Urinary bladder (tissue), 4 donors: Measurements from ENCODE around the gene SERPINB1. TPM values are rescaled to one million over a fixed set of nuclear protein-coding genes. Genes with fewer than 3 reads are reported as not detected.
A peak's percentile ranks its signal among the peaks of the same experiment; 100 is the strongest.
"Not testable (repeated sequence)": the region's sequence is repeated elsewhere in the genome, so short reads cannot be mapped to it uniquely, and the experiment has no call there.

Experiments
- DNase-seq: peaks from one replicate; pipeline ENCODE4 v3.0.0-alpha.2; 2015; ENCODE audit errors: extremely low spot score
- H3K27ac ChIP-seq: one replicate; pipeline ENCODE4 v1.5.1; 2013; ENCODE audit warnings: low read depth, mild to moderate bottlenecking, moderate library complexity
- H3K36me3 ChIP-seq: one replicate; pipeline ENCODE4 v1.6.1; 2013; ENCODE audit warnings: mild to moderate bottlenecking, moderate library complexity; ENCODE audit not compliant: insufficient read depth
- H3K4me1 ChIP-seq: one replicate; pipeline ENCODE4 v1.6.1; 2013; ENCODE audit warnings: mild to moderate bottlenecking, moderate library complexity; ENCODE audit not compliant: insufficient read depth
- H3K4me3 ChIP-seq: one replicate; pipeline ENCODE4 v1.5.1; 2013; ENCODE audit warnings: low read depth, low read length
- WGBS: extraction: QIAGEN DNeasy Blood & Tissue Kit; methylation state at CpG from one replicate; pipeline ENCODE4 v1.1.7; 2013; 5-methylcytosine and 5-hydroxymethylcytosine counted together
- polyA plus RNA-seq: library from polyadenylated mRNA; stranded (reverse); fragments of 200-250 nt; gene quantifications from one replicate; pipeline ENCODE4 v1.2.3, GENCODE V29; 2013
- total RNA-seq: library from RNA; depleted of rRNA; stranded (reverse); fragments of >200 nt; gene quantifications from one replicate; pipeline ENCODE4 v1.2.3, GENCODE V29; 2014
- donor health status: healthy with polysubstance abuse.
- donor health status: healthy.

Gene SERPINB1
- total RNA-seq (15.9 TPM), polyA plus RNA-seq (29.3 TPM)

DNA sequence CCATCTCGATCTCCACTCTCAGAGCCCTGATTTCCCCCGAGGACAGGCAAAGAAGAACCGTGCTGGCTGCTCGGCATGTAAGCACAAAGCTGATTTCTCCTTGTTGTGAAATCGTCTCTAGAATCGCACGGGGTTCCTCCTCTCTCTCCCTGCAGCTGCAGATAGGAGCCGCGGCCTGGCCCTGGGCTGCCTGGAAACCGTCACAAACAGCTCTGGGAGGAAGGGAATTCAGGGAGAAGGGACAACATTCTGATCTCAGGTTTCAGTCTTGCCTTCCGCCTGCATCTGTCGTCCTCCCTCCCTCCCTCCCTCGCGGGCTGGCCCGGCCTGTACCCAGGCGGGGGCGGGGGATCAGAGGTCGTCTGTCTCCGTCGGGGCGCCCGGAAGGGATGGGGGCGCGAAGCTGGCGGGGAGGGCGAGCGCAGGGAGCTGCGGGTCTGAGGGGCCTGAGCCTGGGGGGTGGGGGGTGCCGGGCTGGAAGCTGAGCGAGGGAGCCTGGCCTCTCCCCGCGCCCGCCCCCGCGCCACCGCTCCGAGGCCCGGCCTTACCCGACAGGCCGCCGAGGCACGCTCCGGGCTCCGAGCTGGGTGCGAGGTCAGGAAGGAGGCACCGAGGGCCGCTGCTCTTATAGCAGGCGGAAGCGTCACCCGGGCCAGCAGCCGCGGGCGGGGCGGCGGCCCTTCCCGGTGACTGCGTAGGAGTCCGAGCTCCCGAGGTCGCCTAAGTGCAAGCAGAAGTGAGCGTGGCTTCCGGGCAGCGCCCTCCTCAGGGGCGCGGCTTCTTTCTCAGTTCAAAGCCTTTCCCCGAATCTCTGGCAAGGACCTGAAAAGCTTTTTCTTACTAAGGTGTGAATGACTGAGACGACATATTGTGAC is at the start of gene SERPINB1:
TSS of gene SERPINB1 (minus strand) at position 600 of the 875 bp plus-strand sequence. CDS start 1,277 bp downstream, outside the sequence.
- DNase-seq, result no peak
- H3K4me1 ChIP-seq, result no peaks in the 10 kb centered on the region
- WGBS, result 1% methylated on average over 67 of the region's 67 CpGs
- no peaks in the 10 kb centered on the region for H3K36me3 ChIP-seq
- H3K27ac ChIP-seq, result peak within 1 kb of the TSS; percentile 92
- H3K4me3 ChIP-seq, result peak within 1 kb of the TSS; percentile 59

DNA sequence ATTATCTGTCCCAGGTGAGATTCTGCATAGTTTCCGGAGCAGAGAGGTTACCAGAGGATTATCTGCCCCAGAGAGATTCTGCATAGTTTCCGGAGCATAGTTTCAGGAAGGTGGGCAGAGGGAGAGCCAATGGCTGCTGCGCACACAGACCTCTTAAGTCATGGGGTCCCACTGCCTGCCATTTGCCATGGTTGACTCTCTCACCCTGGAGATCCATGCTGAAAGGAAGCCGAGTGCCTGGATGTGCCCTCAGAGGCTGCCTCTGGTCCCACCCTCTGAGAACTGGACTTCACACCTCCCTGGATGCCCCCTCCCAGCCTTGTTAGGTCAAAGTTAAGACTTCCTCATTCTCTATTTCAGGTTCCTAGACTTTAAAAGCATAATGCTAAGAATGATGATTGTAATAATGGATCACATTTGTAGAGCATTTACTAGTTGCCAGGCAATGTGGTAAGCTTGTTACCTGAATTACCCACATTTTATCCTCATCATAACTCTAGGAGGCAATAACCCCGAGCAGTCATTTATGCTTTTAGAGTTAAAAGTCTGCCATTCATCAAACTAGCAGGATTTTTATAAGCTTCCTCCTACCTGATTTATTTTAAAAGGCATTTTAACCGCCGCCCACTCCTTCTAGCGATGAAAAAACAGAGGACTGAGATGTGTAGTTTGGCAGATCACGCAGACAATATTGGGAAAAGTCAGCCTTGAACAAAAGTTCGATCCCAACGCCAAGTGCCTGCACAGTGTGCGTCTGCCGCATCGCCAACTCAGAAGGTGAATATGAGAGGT is 49.5 kb upstream of the SERPINB1 start:
- Histone ChIP-seq H3K36me3 (no peaks in the 10 kb centered on the region), H3K4me1 (no peaks in the 10 kb centered on the region), H3K4me3 (no peak overlapping the region), H3K27ac (no peak overlapping the region)
- no peak for DNase-seq
- WGBS, result 87% methylated on average over 14 of the region's 14 CpGs

DNA sequence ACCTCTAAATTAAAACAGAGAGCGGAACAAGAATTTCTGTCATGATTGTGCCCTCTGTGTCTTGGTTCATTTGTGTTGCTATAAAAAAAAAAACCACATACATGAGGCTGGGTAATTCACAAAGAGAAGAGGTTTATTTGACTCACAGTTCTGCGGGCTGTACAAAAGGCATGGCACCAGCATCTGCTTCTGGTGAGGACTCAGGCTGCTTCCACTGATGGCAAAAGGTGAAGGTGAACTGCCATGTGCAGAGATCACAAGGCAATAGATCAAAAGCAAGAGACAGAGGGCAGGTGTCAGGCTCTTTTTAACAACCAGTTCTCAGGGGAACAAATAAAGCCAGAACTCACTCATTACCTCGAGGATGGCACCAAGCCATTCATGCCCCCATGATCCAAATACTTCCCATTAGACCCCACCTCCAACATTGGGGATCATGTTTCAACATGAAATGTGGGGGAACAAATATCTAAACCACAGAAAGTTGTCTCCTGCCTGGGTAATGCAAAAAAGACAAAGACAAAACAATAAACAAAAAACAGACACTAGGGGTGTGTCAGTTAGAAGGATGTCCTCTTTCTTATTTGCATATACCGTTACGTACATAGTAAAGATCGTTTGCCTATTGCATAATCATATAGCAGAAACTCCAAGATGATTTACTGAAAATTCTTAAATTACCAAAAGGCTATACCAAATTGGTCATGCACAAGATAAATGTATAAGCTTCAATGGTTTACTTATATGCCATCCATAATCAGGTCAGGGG is 44.5 kb upstream of the SERPINB1 start:
- DNase-seq, result no peak
- Histone ChIP-seq H3K27ac (no peak overlapping the region), H3K4me3 (no peak overlapping the region), H3K4me1 (no peaks in the 10 kb centered on the region), H3K36me3 (no peaks in the 10 kb centered on the region)
- WGBS, result 75% methylated on average over 6 of the region's 6 CpGs

DNA sequence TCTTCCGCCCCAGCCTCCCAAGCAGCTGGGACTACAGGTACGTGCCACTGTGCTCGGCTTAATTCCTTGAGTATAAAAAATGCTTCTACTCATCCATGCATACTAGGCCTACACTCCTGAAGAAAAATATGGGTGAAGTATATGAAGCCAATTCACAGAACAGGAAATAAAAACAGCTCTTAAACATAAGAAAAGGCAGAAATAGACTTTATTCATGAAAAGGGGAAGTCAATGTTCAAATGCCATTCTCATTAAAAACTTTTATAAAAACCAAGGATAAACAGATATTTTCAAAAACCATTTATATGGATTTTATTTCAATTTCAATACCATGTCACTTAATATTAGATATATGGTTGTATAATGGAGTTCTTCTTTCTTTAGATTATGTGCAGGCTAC is 43.1 kb upstream of the SERPINB1 start:
- Histone ChIP-seq H3K27ac (no peak overlapping the region), H3K4me1 (no peaks in the 10 kb centered on the region), H3K36me3 (no peaks in the 10 kb centered on the region), H3K4me3 (no peak overlapping the region)
- no peak for DNase-seq
- 94% methylated on average over 3 of the region's 3 CpGs for WGBS

DNA sequence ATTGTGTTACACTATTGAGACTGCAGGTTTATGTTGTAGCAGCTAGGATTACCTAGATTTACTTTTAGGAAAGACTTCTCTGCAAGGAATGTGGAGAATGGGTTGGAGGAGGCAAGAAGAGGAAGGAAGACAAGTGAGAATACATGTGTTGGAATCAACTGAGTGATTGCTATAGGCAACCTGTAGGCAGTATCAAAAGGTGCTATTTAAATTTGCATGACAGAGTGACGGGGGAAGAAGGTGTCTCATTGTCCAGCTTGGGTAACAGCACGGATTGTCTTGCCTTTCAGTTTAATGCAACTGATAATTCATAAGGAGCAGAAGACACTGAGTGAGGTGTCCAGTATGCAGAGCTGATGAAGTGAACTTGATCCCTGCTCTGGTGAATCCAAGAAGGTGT is 42.0 kb upstream of the SERPINB1 start:
- no peak for DNase-seq
- 93% methylated on average over 2 of the region's 2 CpGs for WGBS

DNA sequence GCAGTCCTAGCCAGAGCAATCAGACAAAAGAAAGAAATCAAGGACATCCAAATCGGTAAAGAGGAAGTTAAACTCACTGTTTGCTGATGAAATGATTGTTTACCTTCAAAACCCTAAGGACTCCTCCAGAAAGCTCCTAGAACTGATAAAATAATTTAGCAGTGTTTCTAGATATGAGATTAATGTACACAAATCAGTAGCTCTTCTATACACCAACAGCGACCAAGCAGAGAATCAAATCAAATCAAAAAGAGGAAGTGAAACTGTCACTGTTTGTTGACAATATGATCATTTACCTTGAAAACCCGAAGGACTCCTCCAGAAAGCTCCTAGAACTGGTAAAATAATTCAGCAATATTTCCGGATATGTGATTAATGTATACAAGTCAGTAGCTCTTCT is 39.8 kb upstream of the SERPINB1 start:
- H3K27ac ChIP-seq, result no peak overlapping the region
- no peak for DNase-seq
- no peak overlapping the region for H3K4me3 ChIP-seq
- H3K36me3 ChIP-seq, result no peaks in the 10 kb centered on the region
- H3K4me1 ChIP-seq, result no peaks in the 10 kb centered on the region
- 71% methylated on average over 4 of the region's 4 CpGs for WGBS

More for the DNA sequence above, 42.0 kb upstream of the SERPINB1 start:
- Histone ChIP-seq H3K27ac (no peak overlapping the region), H3K4me1 (no peaks in the 10 kb centered on the region), H3K36me3 (no peaks in the 10 kb centered on the region), H3K4me3 (no peak overlapping the region)

DNA sequence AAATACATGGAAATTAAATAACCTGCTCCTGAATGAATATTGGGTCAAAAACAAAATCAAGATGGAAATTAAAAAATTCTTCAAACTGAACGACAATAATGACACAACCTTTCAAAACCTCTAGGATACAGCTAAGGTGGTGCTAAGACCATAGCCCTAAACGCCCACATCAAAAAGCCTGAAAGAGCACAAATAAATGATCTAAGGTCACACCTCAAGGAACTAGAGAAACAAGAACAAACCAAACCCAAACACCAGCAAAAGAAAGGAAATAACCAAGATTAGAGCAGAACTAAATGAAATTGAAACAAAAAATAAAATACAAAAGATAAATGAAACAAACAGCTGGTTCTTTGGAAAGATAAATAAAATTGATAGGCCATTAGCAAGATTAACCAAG is 38.5 kb upstream of the SERPINB1 start:
- not testable (repeated sequence) for DNase-seq, H3K27ac ChIP-seq, H3K36me3 ChIP-seq, H3K4me3 ChIP-seq, H3K4me1 ChIP-seq
- 86% methylated on average over 2 of the region's 2 CpGs for WGBS

DNA sequence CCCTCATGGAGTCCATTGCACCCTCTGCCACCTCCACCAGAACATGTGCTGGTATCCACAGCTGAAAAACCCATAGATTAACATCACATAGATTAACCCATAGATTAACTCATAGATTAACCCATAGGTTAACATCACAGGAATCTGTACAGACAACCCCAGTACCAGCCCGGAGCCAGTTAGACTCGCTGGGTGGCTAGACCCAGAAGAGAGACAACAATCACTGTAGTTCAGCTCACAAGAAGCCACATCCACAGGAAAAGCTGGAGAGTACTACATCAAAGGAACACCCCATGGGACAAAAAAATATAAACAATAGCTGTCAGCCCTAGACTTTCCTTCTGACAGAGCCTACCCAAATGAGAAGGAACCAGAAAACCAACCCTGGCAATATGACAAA is 36.3 kb upstream of the SERPINB1 start:
- no peak overlapping the region for H3K4me3 ChIP-seq
- no peak for DNase-seq
- no peak overlapping the region for H3K27ac ChIP-seq
- no peaks in the 10 kb centered on the region for H3K36me3 ChIP-seq
- no peaks in the 10 kb centered on the region for H3K4me1 ChIP-seq
- 56% methylated on average over 2 of the region's 2 CpGs for WGBS

DNA sequence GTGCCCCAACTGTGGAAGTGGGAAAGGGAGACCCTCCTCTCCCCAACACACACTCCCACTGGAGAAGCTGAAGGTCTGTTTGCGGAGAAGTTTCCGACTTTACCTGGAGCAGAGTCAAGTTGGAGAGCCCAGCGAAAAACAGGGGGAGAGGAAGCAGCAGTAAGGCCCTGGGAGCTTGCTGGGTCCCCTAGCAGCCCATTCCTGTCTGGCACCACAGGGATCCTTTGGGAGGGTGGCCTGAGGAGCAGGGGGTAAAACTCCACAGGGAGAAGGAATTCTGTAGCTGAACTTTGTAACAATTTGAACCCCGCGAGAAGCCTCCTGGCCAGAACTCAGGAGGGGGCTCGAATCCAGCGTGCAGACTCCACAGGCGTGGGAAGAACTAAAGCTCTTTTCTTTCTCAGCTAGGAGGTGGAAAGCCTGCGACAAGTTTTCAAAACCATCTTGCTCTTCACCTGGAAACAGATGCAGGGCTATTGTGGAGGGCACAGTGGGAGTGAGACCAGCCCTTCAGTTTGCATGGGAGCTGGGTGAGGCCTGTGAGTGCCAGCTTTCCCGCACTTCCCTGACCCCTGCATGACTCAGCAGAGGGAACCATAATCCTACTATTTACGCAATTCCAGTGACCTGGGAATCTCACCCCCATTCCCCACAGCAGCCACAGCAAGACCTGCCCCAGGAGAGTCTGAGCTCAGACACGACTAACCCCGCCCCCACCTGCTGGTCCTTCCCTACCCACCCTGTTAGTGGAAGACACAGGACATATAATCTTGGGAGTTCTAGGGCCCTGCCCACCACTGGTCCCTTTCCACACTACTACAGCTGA is 35.6 kb upstream of the SERPINB1 start:
- 64% methylated on average over 13 of the region's 13 CpGs for WGBS
- Histone ChIP-seq H3K27ac (no peak overlapping the region), H3K4me3 (no peak overlapping the region), H3K4me1 (no peaks in the 10 kb centered on the region), H3K36me3 (no peaks in the 10 kb centered on the region)
- no peak for DNase-seq

DNA sequence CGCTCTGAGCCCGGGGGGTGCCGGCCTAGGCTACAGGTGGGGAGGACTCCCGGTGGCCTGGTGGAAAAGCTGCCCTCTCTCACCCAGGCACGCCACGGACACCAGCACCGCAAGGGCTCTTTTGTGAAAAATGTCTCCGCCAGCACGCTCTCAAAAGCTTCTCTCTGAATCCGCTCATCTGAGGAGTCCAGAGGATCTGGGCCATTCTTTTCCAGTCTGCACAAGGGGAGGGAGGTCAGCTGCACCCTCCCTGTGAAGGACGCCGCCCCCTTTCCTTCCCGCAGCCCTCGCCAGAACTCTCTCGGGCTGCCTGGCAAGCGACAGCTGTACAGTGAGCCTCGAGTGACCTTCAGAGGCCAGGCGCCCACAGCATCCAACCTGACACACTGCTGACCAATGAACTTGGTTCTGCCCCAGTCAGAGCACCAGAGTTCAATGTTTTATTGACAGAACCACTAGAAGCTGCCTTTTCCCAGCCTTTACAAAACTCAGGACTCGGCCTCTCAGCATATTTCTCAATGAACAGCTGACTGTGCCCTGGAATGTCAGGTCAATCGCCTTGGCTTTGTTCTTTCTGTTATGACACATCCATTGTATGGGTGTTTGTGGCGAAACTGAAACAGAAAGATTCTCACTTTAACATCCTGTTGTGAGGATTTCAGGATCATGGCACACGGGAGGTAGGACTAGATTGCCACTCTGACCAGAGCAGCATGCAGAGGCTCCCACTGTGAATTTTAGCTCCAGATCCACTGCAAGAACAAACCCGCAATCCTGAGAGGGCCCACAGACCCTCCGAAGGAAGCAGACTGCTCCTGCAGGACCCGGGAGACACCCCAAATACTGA is 34.8 kb upstream of the SERPINB1 start:
- Histone ChIP-seq H3K4me3 (peak overlapping the region; percentile 74), H3K27ac (peak overlapping the region; percentile 59), H3K36me3 (no peaks in the 10 kb centered on the region), H3K4me1 (no peaks in the 10 kb centered on the region)
- DNase-seq, result no peak
- 17% methylated on average over 25 of the region's 25 CpGs for WGBS

DNA sequence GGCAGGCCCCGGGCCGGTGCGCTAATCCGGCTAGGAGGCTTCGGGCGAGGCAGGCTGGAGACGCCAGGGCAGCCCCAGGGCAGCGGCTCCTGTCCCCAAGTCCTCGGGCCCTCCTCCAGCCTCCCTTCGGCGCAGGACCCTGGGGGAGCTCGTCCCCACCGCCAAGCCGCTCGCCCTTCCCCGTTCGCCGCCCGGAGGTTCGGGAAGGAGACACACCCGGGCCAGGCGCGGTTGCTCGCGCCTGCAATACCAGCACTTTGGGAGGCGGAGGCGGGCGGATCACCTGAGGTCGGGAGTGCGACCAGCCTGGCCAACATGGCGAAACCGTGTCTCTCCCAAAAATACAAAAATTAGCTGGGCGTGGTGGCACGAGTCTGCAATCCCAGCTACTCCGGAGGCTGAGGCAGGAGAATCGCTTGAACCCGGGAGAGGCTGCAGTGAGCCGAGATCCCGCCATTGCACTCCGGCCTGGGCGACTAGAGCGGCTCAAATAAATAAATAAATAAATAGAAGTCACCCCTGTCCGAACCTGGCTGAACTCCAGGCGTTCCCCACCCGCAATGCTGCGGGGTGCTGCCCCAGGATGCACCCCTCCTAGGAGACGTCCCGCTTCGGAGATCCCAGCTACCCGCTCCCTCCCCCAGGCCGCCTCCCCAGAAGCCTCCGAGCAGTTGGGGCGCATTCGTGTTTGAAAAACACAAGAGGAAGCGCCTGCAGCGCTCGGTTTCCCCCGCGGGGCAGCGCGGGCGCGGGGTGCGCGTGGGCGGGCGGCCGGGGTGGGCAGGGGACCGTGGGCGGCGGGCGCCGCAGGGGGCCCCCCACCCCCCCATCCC is 33.9 kb upstream of the SERPINB1 start:
- DNase-seq, result no peak
- Histone ChIP-seq H3K27ac (peak overlapping the region; percentile 16), H3K4me1 (no peaks in the 10 kb centered on the region), H3K36me3 (no peaks in the 10 kb centered on the region), H3K4me3 (peak overlapping the region; percentile 74)
- 4% methylated on average over 73 of the region's 73 CpGs for WGBS
